22Rv1 (cell line): ENCODE data around the gene C19orf33.

Experiments
- CTCF ChIP-seq: fragments of 450-650 bp; IDR thresholded peaks from 2 replicates; pipeline ENCODE4 v1.5.1; 2017; ENCODE audit warnings: mild to moderate bottlenecking
- ZFX ChIP-seq: fragments of 450-650 bp; IDR thresholded peaks from 2 replicates; pipeline ENCODE4 v1.6.1; 2017; ENCODE audit warnings: antibody characterized with exemption, borderline replicate concordance

GRCh38 chr19:38317104-38317612 is 13.1 kb downstream of the C19orf33 start:
- TF ChIP-seq CTCF: no peak
- no peak for TF ChIP-seq ZFX
